GM18870 (cell line): Measurements from ENCODE around the gene OSBPL1A.

Source experiments
- ATAC-seq: cut with Tn5 transposase; IDR thresholded peaks from one replicate; pipeline ENCODE4 v1.9.1; 2021; ENCODE audit warnings: moderate library complexity; ENCODE audit not compliant: unreplicated experiment

OSBPL1A gene

GRCh38 chr18:24138409-24138788 is 259.2 kb downstream of the OSBPL1A start:
- ATAC-seq: no peak

DNA sequence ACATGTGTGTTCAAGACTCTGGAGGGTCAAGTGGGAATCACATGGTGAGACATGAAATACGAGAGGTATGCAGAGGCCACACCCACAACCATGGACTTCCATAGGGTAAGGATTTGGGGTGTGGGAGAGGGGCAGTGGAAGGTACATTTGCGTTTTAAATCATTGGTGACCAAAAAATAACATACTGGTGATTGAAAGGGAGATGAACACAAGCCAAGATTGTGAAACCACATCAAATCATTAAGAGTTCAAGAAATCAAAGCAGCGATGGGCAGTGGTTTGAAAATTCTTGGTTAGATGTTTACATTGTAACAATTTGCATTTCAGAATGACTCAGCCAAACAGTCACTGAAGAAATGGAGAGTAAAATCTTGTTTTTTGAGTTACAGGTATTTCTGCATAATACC is 260.7 kb downstream of the OSBPL1A start:
- no peak for ATAC-seq

DNA sequence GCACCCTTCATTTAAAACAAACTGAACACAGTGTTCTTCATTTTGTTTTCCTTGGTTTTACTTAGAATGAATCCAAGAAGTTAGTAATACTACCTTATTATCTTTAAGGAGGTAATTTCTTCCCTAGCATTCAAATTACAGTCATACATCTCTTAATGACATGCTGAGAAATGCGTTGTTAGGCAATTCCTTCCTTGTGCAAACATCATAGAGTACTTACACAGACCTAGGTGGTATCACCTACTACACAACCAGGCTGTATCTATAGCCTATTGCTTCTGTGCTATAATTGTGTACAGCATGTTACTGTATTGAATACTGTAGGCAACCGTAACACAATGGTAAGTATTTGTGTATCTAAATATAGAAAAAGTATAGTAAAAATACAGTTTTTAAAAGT is 267.1 kb downstream of the OSBPL1A start:
- no peak for ATAC-seq

- no peak for ATAC-seq
These were observed 268.9 kb downstream of the OSBPL1A start for GRCh38 chr18:24128700-24129099.

DNA sequence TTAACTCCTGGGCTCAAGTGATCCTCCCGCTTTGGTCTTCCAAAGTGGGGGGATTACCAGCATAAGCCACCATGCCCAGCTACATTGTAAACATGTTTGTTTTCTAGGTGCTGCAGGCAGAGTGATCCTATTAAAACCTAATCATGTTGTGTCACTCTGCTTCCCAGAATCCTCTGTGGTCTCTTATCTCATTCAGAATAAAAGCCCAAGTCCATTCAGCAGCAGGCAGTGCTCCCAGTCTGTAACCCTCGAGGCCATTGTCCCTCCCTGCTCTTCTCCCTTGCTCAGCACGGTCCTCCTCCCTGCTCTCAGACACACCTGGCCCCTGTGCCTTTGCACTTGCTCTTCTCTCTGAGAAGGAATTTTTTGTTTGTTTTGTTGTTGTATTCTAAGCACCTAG is 269.9 kb downstream of the OSBPL1A start:
- no peak for ATAC-seq

- ATAC-seq: no peak
These were observed 271.3 kb downstream of the OSBPL1A start for GRCh38 chr18:24126155-24126961.

- no peak for ATAC-seq
These were observed 276.0 kb downstream of the OSBPL1A start for GRCh38 chr18:24121625-24122024.

- no peak for ATAC-seq
These were observed 276.9 kb downstream of the OSBPL1A start for GRCh38 chr18:24120676-24121075.

DNA sequence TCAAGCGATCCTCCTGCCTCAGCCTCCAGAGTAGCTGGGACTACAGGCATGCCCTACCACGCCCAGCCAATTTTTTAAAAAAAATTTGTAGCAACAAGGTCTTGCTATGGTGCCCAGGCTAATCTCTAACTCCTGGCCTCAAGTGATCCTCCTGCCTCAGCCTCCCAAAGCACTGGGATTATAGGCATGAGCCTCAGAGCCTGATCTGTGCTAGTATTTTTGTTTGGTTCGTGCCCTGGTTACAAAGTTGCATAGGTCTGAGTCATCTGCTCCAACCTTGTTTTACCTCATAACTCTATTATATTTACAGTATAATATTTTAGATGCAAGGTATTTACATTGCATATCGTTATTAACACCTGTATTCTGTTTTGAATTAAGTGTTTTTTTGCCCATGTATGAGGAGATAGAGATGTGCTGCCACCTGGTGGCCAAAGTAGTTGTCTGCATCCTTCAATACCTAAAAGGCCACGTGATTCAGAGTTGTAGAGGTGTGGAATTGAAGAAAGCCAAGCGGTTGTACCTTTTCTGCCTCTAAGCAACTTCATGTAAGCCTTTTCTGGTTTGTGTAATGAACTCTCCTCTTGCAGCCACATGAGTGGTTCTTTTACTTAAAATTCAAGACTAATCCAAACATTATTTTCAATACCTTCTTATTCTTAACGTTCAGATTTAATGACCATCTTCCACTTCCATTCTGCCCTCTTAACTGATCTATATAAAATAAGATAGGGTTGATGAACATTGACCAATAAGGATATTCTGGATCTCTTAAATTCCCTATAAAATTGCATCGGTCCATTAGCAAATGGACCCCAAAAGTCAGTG is 278.7 kb downstream of the OSBPL1A start:
- peak; percentile 69 for ATAC-seq

GRCh38 chr18:24115628-24116027 is 282.0 kb downstream of the OSBPL1A start:
- no peak for ATAC-seq

- no peak for ATAC-seq
These were observed 282.6 kb downstream of the OSBPL1A start for GRCh38 chr18:24114924-24115549.

GRCh38 chr18:24112874-24113615 is 284.6 kb downstream of the OSBPL1A start:
- ATAC-seq: no peak

DNA sequence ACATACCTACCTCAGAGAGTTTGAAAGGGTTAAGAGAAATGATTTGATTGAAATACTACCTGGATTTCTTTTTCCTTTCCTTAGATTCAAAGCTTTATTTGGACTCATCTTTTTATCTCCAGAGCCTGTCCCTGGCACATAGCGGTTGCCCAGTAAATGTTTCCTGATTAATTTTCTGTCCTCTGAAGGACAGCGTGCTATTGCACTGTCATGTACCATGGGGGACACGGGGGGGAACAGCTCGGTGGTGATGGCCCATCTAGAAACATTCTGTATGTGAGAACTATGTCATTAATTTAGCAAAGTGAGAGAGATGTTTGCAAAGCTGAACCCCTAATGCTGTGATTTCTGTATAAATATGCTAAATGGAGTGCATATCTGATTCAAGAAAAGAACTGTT is 285.2 kb downstream of the OSBPL1A start:
- no peak for ATAC-seq
